OCI-LY7 (cell line): ENCODE measurements around the gene FAM3B.

Experiments used
- CTCF ChIP-seq: fragments of 200-600 bp; sonication (generic); conservative IDR thresholded peaks from 2 replicates; pipeline ENCODE4 v1.5.1; 2014; ENCODE audit warnings: mild to moderate bottlenecking, antibody characterized with exemption, low read length, moderate library complexity, mixed read lengths
- EZH2phosphoT487 ChIP-seq: fragments of 200-600 bp; sonication (generic); IDR thresholded peaks from 2 replicates; pipeline ENCODE4 v1.6.1; 2018; ENCODE audit warnings: low read depth, borderline replicate concordance, mild to moderate bottlenecking, mixed run types, antibody characterized with exemption, low read length, moderate library complexity, mixed read lengths

- TF ChIP-seq CTCF (no peak), EZH2phosphoT487 (no peak)
Measured at GRCh38 chr21:41316200-41317062, at the start of gene FAM3B.
